Measurements from ENCODE around the gene ZNF532. TPM values are rescaled to one million over a fixed set of nuclear protein-coding genes. Genes with fewer than 3 reads are reported as not detected.

ZNF532 gene
- total RNA-seq, 2 donors from 2014 or later: 5.6 to 14.8 TPM

DNA sequence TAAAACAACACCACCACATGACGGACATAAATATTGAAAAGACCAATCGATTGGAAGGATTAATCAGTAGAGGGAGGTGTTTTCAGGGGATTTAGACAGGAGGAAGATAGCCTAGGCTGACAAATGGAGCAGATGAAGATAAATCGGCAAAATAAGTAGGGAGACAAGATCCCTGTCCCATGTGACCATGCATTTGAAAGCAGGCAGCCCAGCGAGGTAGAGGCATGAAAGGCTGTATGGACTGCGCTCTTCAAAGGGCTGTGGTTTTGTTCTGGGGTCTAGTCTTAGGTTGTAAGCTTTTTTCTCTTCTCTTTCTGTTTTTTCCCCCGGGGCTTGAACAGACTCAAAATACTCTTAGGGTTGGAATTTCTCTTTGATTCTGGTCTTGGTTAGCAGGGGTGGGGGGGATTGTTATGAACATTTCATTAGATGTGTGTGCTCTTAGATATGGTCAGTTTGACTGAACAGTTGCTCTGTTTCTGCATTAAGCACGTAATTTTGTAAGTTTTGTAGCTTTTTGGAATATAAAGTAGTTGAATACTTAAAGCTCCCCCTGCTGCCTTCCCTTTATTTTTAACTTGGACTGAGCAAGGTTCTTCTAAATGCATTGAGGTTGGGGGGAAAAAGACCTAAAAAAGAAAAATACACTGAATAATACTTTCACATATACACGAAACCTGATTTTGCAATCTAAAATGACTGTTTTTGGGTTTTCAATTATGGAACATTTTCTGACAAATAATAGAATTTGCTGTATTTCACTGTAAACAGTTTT is 32.2 kb downstream of the ZNF532 start:
- Histone ChIP-seq H3K4me3 (no peak overlapping the region), H3K27ac (no peak overlapping the region), H3K27me3 (no peaks in the 10 kb centered on the region), H3K9ac (ENCODE audit: low read depth in 2 of 2, low read length in 2 of 2) (no peak overlapping the region), H3K9me3 (no peaks in the 10 kb centered on the region), H3K36me3 (no peaks in the 10 kb centered on the region), H3K4me1 (no peaks in the 10 kb centered on the region)
- TF ChIP-seq, protein P1, sequence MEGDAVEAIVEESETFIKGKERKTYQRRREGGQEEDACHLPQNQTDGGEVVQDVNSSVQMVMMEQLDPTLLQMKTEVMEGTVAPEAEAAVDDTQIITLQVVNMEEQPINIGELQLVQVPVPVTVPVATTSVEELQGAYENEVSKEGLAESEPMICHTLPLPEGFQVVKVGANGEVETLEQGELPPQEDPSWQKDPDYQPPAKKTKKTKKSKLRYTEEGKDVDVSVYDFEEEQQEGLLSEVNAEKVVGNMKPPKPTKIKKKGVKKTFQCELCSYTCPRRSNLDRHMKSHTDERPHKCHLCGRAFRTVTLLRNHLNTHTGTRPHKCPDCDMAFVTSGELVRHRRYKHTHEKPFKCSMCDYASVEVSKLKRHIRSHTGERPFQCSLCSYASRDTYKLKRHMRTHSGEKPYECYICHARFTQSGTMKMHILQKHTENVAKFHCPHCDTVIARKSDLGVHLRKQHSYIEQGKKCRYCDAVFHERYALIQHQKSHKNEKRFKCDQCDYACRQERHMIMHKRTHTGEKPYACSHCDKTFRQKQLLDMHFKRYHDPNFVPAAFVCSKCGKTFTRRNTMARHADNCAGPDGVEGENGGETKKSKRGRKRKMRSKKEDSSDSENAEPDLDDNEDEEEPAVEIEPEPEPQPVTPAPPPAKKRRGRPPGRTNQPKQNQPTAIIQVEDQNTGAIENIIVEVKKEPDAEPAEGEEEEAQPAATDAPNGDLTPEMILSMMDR (IDR thresholded peaks at IDR 0.05): no peak
- DNase-seq: no peak
- intact Hi-C loops (cut with DNase I): no loop called here

GRCh38 chr18:58898010-58898799 is 33.5 kb downstream of the ZNF532 start:
- no peak overlapping the region for H3K4me3 ChIP-seq
- no peak for DNase-seq
- no peak overlapping the region for H3K27ac ChIP-seq
- no peaks in the 10 kb centered on the region for H3K4me1 ChIP-seq
- H3K27me3 ChIP-seq: no peaks in the 10 kb centered on the region
- no peak overlapping the region for H3K9ac ChIP-seq (ENCODE audit: low read depth in 2 of 2, low read length in 2 of 2)
- TF ChIP-seq, protein P1 (IDR thresholded peaks at IDR 0.05): no peak
- intact Hi-C loops (cut with DNase I): no loop called here
- H3K9me3 ChIP-seq: no peaks in the 10 kb centered on the region
- no peaks in the 10 kb centered on the region for H3K36me3 ChIP-seq

- Histone ChIP-seq H3K36me3 (no peaks in the 10 kb centered on the region), H3K4me3 (no peak overlapping the region), H3K4me1 (no peaks in the 10 kb centered on the region), H3K9ac (ENCODE audit: low read depth in 2 of 2, low read length in 2 of 2) (no peak overlapping the region), H3K9me3 (no peaks in the 10 kb centered on the region), H3K27ac (no peak overlapping the region), H3K27me3 (no peaks in the 10 kb centered on the region)
- DNase-seq: no peak
- intact Hi-C loops (cut with DNase I): no loop called here
- TF ChIP-seq, protein P1 (IDR thresholded peaks at IDR 0.05): no peak
Measured at GRCh38 chr18:58900015-58900649, 35.5 kb downstream of the ZNF532 start.

DNA sequence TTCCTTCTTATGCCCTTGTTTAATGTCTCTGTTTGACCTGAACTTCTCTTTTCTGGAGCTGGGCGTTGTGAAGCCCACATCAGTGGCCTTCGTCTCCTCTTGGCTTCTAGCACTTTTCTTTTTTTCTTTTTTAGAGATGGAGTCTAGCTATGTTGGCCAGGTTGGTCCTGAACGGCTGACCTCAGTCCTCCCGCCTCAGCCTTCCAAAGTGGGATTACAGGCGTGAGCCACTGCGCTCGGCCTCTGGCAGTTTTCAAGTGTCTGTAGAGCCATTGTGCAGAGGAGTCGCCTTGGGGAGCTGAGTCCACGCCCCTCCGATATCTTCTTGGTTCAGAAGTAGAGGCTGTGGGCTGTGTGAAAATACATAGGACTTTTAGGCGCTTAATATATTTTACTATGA is 36.5 kb downstream of the ZNF532 start:
- intact Hi-C loops (cut with DNase I): no loop called here
- Histone ChIP-seq H3K9ac (ENCODE audit: low read depth in 2 of 2, low read length in 2 of 2) (no peak overlapping the region), H3K27ac (no peak overlapping the region), H3K9me3 (no peaks in the 10 kb centered on the region), H3K4me3 (no peak overlapping the region), H3K4me1 (no peaks in the 10 kb centered on the region), H3K36me3 (no peaks in the 10 kb centered on the region), H3K27me3 (no peaks in the 10 kb centered on the region)
- no peak for DNase-seq
- TF ChIP-seq, protein P1 (IDR thresholded peaks at IDR 0.05): no peak

DNA sequence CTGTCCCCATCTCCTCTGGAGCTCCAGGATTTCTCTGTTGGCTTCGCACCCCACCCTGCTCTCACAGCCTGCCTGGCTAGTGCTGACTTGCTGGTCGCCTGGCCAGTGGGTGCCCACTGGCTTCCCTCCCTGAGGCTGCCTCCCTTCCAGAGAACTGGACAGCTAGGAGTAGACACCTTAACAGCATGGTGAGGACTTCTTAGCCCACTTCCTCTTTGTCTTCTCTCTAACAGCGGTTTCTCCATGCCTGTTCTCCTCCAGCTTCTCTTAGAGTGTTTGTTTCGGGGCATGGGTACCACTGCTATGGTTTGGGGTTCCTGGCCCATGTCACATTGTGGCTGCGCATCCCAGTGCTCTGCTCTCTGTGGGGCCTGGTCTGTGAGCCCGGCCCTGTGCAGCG is 37.1 kb downstream of the ZNF532 start:
- Histone ChIP-seq H3K9me3 (no peaks in the 10 kb centered on the region), H3K4me3 (no peak overlapping the region), H3K4me1 (no peaks in the 10 kb centered on the region), H3K27me3 (no peaks in the 10 kb centered on the region), H3K36me3 (no peaks in the 10 kb centered on the region), H3K27ac (no peak overlapping the region), H3K9ac (ENCODE audit: low read depth in 2 of 2, low read length in 2 of 2) (no peak overlapping the region)
- intact Hi-C loops (cut with DNase I): no loop called here
- DNase-seq: no peak
- TF ChIP-seq, protein P1 (IDR thresholded peaks at IDR 0.05): no peak
